PFSK-1 (cell line): Measurements from ENCODE around the gene TARBP2.

Experiments used
- FOXP2 ChIP-seq: optimal IDR thresholded peaks from 2 replicates; pipeline ENCODE3; 2011; ENCODE audit warnings: borderline replicate concordance, control low read depth, inconsistent platforms; ENCODE audit not compliant: insufficient read depth; ENCODE audit errors: extremely low read length, extremely low read depth
- POLR2AphosphoS5 ChIP-seq: IDR thresholded peaks from 2 replicates; pipeline ENCODE4 v1.6.1; 2012; ENCODE audit warnings: low read depth, mild to moderate bottlenecking, control low read depth, low read length, moderate library complexity
- SIN3A ChIP-seq: IDR thresholded peaks from 2 replicates; pipeline ENCODE4 v1.6.1; 2012; ENCODE audit warnings: mild to moderate bottlenecking, low read length, moderate library complexity, borderline replicate concordance; ENCODE audit not compliant: insufficient read depth
- TAF1 ChIP-seq: IDR thresholded peaks from 2 replicates; pipeline ENCODE4 v1.6.1; 2012; ENCODE audit warnings: low read length, control low read depth, borderline replicate concordance; ENCODE audit not compliant: insufficient read depth
- TF ChIP-seq, protein P1 (sequence below), 2 experiments: IDR thresholded peaks; 2 replicates each; pipeline versions ENCODE4 v1.6.1 to v1.8.0; 2011 to 2012; ENCODE audit warnings: low read depth in 2 of 2, low read length in 2 of 2, control low read depth in 1 of 2, inconsistent platforms in 1 of 2, mild to moderate bottlenecking in 1 of 2, moderate library complexity in 1 of 2; ENCODE audit not compliant: insufficient read depth in 1 of 2

TARBP2 gene

DNA sequence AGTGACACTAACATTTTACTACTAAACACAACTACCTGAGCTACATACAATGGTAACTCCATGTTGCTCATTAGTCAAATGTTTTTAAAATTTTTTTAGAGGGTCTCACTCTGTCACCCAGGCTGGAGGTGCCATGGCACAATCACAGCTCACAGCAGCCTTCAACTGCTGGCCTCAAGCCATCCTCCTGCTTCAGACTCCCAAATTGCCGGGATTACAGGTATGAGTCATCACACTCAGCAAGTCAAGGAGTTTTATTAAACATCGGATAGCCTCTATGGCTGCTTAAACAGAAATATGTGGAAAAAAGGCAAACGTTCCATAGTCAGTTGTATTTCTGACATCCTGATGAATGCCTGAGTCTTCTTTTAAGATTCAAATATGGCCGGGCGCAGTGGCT is 17.3 kb downstream of the TARBP2 start:
- no peak for TF ChIP-seq POLR2AphosphoS5
- no peak for TF ChIP-seq FOXP2

DNA sequence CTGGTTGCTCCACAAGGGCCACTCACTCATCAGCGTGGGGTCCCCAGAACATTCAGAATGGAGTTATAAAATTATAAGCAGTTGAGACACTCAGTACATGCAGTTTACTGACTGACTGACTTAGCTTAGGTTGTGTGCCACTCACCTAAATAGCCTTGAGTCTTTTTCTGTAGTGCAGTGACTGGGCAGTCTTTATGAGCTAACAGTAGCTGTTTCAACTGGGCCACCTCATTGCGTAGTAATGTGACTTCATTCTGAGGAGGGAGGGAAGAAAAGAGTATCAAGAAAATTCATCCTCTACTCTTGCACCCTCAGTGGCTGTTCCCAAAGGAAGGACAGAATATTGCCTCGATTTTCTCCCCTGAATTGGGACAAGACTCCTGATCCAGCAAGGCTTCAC is 22.0 kb downstream of the TARBP2 start:
- TF ChIP-seq, protein P1, sequence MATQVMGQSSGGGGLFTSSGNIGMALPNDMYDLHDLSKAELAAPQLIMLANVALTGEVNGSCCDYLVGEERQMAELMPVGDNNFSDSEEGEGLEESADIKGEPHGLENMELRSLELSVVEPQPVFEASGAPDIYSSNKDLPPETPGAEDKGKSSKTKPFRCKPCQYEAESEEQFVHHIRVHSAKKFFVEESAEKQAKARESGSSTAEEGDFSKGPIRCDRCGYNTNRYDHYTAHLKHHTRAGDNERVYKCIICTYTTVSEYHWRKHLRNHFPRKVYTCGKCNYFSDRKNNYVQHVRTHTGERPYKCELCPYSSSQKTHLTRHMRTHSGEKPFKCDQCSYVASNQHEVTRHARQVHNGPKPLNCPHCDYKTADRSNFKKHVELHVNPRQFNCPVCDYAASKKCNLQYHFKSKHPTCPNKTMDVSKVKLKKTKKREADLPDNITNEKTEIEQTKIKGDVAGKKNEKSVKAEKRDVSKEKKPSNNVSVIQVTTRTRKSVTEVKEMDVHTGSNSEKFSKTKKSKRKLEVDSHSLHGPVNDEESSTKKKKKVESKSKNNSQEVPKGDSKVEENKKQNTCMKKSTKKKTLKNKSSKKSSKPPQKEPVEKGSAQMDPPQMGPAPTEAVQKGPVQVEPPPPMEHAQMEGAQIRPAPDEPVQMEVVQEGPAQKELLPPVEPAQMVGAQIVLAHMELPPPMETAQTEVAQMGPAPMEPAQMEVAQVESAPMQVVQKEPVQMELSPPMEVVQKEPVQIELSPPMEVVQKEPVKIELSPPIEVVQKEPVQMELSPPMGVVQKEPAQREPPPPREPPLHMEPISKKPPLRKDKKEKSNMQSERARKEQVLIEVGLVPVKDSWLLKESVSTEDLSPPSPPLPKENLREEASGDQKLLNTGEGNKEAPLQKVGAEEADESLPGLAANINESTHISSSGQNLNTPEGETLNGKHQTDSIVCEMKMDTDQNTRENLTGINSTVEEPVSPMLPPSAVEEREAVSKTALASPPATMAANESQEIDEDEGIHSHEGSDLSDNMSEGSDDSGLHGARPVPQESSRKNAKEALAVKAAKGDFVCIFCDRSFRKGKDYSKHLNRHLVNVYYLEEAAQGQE (IDR thresholded peaks at IDR 0.05; ENCODE audit: insufficient read depth in 1 of 2, low read depth in 2 of 2, low read length in 2 of 2) = no peak
- no peak for TF ChIP-seq FOXP2
- TF ChIP-seq POLR2AphosphoS5 = no peak
- TF ChIP-seq TAF1 = no peak
- TF ChIP-seq SIN3A = no peak

DNA sequence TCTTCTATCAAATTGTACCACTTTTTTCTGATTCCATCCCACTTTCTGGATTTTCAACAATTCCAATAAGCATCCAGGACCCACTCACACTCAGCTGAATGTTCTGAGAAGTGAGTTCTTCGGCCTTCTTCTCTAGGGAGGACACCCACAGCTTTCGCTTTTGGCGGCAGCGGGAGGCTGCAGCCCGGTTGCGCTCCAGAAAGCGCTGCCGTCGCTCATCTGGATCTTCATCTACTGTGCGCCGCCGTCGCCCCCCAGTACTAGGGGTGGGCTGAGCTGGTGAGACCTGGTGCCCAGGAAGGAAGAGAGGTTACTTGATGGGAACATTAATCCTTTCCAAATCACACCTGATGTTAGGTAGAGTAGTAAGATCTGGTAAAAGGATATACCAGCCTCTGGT is 23.4 kb downstream of the TARBP2 start:
- TF ChIP-seq FOXP2 (no peak), POLR2AphosphoS5 (no peak), TAF1 (no peak), SIN3A (no peak)
- TF ChIP-seq, protein P1 (IDR thresholded peaks at IDR 0.05; ENCODE audit: insufficient read depth in 1 of 2, low read depth in 2 of 2, low read length in 2 of 2) = no peak

DNA sequence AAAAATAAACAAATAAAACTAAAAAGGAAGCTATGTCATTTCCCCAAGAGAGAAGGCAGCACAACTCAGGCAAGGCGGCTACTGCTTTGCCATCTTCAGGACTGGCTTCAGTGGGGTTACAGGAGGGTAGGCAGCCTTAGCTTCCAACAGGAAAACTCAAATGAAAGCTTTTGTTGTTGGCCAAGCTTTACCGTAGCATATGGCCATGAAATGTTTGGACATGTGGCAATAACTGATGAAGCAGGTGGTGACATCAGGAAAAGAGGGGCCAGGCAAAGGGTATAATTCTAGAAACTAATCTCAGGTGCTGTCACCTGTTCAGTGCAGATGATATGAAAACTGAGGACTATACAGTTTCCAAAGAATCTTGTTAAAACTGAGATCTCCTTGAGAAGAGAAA is 29.0 kb downstream of the TARBP2 start:
- TF ChIP-seq, protein P1 (IDR thresholded peaks at IDR 0.05; ENCODE audit: insufficient read depth in 1 of 2, low read depth in 2 of 2, low read length in 2 of 2) = no peak
- no peak for TF ChIP-seq TAF1
- TF ChIP-seq FOXP2 = no peak
- no peak for TF ChIP-seq SIN3A
- no peak for TF ChIP-seq POLR2AphosphoS5

DNA sequence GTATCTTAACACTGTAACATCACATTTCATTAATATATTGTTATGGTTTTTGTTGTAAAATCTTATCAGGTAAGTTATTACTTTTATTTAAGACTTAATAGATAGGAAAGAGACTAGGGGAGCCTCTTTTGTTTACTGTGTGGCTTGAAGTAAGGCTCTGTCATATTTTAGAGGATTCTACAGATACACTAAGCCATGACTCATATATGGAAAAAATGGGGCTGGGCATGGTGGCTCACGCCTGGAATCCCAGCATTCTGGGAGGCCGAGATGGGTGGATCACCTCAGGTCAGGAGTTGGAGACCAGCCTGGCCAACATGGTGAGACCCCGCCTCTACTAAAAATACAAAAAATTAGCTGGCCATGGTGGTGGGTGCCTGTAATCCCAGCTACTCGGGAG is 29.8 kb downstream of the TARBP2 start:
- TF ChIP-seq POLR2AphosphoS5 = no peak
- TF ChIP-seq TAF1 = no peak

DNA sequence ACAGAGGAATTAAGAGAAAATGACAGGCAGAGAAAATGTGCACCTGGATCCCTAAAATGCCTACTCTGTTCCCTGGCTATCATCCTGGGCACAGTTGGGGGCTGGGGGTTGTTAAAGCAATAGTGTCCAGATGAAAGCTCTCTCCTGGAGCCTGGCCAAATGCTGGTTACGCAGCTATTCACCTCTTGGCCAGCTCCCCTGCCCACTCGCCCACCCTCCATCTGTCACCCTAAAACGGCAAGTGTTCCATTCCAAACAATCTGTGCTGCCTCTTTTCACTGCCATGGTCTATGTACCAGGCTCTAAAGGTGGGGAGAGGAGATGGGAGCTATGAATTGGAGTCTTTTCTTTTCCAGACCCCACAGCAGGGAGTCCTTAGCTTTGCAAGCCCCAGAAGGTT is 30.9 kb downstream of the TARBP2 start:
- TF ChIP-seq, protein P1 (IDR thresholded peaks at IDR 0.05; ENCODE audit: insufficient read depth in 1 of 2, low read depth in 2 of 2, low read length in 2 of 2) = no peak
- TF ChIP-seq SIN3A (no peak), POLR2AphosphoS5 (no peak), FOXP2 (no peak), TAF1 (no peak)
